Astrocyte of the cerebellum (primary cell): ENCODE data around the gene AUH.

Experiments
- DNase-seq: peaks from one replicate; pipeline ENCODE4 v3.0.0-alpha.2; 2011; ENCODE audit warnings: low read depth
- H3K4me3 ChIP-seq: 2 replicates; pipeline ENCODE4 v1.5.1; 2011; ENCODE audit warnings: mild to moderate bottlenecking, low read depth, low read length, moderate library complexity
- in situ Hi-C: cut with HindIII; loops from 2 replicates; pipeline ENCODE4 v1.10.0; 2017; ENCODE audit warnings: low sequenced_read_pairs
- TF ChIP-seq, protein P1 (sequence below): IDR thresholded peaks from 2 replicates; pipeline ENCODE4 v1.5.1; 2012; ENCODE audit warnings: low read length, low read depth, moderate library complexity, mild to moderate bottlenecking; ENCODE audit errors: missing control alignments

AUH gene

DNA sequence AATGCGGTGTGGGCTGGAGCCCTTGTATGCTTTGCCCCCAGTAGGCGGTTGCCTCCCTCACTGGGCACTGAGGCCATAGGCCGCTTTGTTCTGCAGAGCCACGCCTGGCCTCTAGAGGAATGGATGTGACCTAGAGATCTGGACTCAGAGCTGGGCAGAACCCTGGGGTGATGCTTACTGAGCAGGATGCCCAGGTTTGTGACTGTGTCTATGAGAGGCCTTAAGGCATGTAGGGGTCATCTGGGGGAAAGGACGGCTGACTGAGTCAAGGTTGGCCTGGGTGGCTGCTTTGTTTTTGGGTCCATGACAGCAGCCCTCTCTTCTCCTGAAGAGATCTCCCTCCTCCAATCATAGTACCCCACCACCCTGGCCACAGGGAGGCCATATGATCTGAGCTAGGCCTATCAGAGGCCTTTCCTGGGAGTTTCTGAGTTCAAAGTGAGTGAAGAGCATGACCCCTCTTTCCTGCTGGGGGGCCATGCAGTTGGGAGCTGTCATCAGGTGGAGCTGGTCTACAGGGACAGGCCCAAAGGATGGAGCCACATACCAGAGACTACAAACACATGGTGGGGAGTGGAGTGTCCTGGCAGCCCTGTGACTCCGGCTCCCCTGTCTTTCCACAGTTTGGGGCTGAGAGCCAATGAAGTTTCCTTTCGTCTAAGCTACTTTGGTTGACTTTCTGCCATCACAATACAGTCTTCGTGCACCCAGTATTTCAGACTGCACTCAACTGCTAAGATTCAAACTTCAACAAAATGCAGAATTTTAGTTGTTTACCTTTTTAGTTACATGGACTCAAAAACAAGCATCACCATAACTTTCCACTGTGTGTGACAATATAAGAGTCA, 165.4 kb downstream of the AUH start:
- in situ Hi-C loops: no loop called here
- TF ChIP-seq, protein P1, sequence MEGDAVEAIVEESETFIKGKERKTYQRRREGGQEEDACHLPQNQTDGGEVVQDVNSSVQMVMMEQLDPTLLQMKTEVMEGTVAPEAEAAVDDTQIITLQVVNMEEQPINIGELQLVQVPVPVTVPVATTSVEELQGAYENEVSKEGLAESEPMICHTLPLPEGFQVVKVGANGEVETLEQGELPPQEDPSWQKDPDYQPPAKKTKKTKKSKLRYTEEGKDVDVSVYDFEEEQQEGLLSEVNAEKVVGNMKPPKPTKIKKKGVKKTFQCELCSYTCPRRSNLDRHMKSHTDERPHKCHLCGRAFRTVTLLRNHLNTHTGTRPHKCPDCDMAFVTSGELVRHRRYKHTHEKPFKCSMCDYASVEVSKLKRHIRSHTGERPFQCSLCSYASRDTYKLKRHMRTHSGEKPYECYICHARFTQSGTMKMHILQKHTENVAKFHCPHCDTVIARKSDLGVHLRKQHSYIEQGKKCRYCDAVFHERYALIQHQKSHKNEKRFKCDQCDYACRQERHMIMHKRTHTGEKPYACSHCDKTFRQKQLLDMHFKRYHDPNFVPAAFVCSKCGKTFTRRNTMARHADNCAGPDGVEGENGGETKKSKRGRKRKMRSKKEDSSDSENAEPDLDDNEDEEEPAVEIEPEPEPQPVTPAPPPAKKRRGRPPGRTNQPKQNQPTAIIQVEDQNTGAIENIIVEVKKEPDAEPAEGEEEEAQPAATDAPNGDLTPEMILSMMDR: no peak
- no peak for DNase-seq
- no peak overlapping the region for H3K4me3 ChIP-seq

DNA sequence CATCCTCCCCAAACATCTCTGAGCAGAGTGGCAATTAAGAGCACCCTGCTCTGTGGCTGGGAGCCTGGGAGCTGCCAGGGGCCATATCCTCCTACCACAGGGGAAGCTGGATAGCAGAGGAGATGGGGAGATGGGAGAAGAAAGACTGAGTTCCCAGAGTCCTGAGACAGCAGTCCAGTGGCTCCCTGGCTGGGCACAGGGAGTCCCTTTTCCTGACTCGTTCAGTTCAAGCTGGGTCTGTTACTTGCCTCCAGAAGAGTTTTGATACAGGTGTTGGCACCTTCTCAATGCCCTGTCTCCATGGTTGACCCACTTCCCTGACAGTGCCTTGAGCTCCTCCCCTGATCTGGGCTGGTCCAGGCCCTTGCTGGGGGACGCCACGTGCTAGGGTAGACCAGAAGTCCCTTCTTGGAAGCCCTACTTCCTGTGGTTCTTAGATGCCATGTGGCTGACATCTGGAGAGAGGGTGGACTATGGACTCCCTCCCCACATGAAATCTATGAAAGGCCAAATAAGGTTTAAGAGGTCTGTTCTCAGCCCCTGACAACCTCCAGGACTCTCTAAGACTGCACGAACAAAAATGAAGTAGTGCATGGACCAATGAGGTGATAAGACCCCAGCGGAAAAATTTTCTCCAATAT, 166.2 kb downstream of the AUH start:
- in situ Hi-C loops: no loop called here
- TF ChIP-seq, protein P1: no peak
- H3K4me3 ChIP-seq: no peak overlapping the region
- no peak for DNase-seq

DNA sequence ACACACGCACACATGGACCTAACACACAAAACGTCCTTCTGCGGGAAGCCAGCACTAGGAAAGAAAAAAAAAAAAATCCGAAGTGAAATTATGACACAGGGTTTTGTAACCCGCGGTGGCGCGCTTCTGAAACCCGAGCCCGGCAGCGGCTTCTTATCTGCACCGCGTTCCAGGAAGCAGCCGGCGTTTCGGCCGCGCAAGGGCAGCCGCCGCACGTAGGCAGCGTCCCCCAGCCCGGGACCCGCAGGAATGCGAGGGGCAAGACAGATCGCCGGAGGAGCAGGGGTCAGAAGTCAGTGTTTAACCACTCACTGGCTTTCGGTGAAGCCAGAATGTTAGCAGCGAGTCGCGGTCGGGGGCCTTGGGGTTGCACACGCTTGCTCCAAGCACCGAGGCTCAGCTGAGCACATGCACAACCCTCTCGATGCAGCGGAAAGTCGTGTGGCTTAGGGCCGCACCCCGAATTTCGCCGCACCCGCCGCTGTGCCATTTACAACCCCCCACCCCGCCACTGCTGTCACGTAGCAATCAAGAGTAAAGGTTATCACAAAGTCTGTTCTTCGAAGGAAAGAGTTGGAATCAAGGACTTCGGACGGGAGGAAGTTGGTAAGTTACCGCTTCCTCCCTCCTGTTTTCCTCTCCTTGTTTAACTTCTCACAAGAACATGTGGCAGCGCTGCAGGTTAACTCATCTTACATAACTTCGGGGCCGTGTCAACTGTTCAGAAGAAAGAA, 167.9 kb downstream of the AUH start:
- peak; percentile 70 for DNase-seq
- peak overlapping the region; percentile 35 for H3K4me3 ChIP-seq
- TF ChIP-seq, protein P1: no peak
- in situ Hi-C loops: no loop called here

DNA sequence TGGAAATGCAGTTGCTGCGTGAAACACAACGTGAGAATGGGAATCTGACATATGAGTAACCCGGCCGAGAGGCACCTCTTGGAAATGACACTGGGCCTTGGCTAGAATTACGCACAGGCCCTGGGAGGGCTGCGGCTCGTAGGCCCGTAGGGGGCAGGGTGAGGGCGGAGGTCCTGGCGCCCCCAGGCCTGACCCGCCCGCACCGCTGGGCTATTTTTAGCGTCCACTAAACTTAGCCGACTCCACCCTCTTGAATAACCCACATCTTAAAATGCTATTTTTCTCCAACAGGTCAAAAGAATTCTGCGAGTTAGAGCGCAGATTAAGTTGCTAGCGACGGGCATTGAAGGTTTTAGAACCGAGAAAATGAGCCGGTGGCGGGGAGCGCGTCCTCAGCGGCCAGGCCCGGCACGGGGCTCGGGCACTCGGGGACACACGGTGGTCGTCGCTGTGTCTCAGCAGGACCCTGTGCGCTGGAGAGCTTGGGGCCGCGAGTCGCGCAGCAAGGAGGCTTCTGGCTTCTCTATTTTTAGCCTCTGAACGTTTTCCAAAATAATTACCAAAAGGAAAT, 168.5 kb downstream of the AUH start:
- H3K4me3 ChIP-seq: peak overlapping the region; percentile 35
- in situ Hi-C loops: no loop called here
- TF ChIP-seq, protein P1: no peak

DNA sequence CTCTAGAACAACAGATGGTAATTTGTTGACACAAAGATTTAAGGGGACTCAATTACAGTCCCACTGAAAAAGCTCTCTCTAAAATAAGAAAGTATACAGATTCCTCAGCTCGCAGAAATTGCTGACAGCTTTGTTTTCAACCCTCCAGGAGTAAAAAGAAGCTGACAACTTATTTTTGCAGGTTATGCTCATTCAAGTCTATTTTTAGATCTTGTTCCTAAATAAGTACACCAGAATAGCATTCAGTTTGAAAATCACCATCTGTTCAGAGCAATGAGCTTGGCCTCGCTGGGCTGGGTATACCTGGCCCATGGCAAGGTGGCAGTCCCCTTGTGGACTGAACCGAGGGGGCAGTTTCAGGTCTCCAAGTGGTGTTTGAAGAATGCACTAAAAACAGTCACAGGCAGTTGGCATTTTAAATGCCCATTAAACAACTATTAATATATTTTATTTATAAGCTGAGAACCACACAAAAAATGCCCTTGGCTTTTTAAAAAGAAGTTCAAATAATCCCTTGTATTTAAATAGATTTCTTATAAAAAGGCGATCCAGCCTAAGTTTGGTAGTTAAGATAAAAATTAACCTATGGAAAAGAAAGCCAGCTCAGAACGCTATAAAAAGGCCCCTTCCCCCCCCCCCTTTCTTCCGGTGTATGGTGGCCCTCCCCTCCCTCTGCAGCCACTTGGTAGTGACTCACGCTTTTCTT, 169.2 kb downstream of the AUH start:
- TF ChIP-seq, protein P1: no peak
- DNase-seq: no peak
- in situ Hi-C loops: no loop called here
- H3K4me3 ChIP-seq: no peak overlapping the region

More for the DNA sequence above, 168.5 kb downstream of the AUH start:
- DNase-seq: peak; percentile 95
